ENCODE data around the gene BPI. TPM values are rescaled to one million over a fixed set of nuclear protein-coding genes. Genes with fewer than 3 reads are reported as not detected.
"Not testable (repeated sequence)": the region's sequence is repeated elsewhere in the genome, so short reads cannot be mapped to it uniquely, and the experiment has no call there.

BPI gene
- total and polyA plus RNA-seq, 9 donors = 0.40 to 2.7 (median 0.86) TPM

DNA sequence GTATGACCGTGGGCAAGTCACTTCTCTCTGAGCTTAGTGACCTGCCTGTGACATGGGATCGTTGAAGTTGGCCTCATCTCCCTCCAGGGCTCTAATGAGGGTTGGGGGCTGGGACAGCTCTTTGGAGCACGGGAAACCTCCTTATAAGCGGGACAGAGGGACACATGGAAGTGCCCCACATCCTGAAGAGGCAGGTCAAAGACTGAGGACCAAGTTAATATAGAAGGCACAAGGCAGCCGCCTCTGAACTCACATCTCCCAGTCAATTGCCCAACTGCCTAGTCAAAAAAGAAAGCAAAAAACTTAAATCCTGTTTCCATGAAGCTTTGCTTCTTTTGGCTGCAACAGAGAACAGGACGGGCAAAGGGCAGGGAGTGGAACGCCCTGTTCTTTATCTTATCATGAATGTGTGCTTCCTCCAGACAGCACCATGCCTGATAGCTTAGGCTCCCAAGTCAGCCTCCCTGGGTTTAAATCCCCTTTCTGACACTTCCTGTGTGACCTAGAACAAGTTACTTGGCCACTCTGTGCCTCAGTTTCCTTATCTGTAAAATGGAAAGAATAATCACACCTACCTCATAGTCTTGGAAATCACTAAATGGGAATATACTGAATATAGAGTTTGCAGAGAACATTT, 69.4 kb downstream of the BPI start:
- H3K4me1 ChIP-seq (ENCODE audit: control insufficient read depth, insufficient read depth, low read length) = no peaks in the 10 kb centered on the region
- WGBS (ENCODE audit: insufficient coverage) = 26% methylated on average over 5 of the region's 7 CpGs
- H3K27ac ChIP-seq (ENCODE audit: low read length) = no peak overlapping the region
- no peaks in the 10 kb centered on the region for H3K27me3 ChIP-seq (ENCODE audit: control insufficient read depth, insufficient read depth, low read length)
- DNase-seq = no peak
- H3K9me3 ChIP-seq (replicated peaks; ENCODE audit: control insufficient read depth, low read depth, low read length) = no peaks in the 10 kb centered on the region
- no peak overlapping the region for H3K4me3 ChIP-seq (ENCODE audit: low read length)
- H3K36me3 ChIP-seq (ENCODE audit: control insufficient read depth, insufficient read depth, low read length) = no peaks in the 10 kb centered on the region

GRCh38 chr20:38373898-38374297, 69.9 kb downstream of the BPI start:
- DNase-seq = no peak
- H3K4me3 ChIP-seq (ENCODE audit: low read length) = no peak overlapping the region
- no peaks in the 10 kb centered on the region for H3K36me3 ChIP-seq (ENCODE audit: control insufficient read depth, insufficient read depth, low read length)
- H3K4me1 ChIP-seq (ENCODE audit: control insufficient read depth, insufficient read depth, low read length) = no peaks in the 10 kb centered on the region
- no peaks in the 10 kb centered on the region for H3K27me3 ChIP-seq (ENCODE audit: control insufficient read depth, insufficient read depth, low read length)
- WGBS (ENCODE audit: insufficient coverage) = 56% methylated on average over 1 of the region's 5 CpGs
- H3K9me3 ChIP-seq (replicated peaks; ENCODE audit: control insufficient read depth, low read depth, low read length) = no peaks in the 10 kb centered on the region
- no peak overlapping the region for H3K27ac ChIP-seq (ENCODE audit: low read length)

- Histone ChIP-seq H3K27ac (ENCODE audit: low read length) (no peak overlapping the region), H3K9me3 (replicated peaks; ENCODE audit: control insufficient read depth, low read depth, low read length) (no peaks in the 10 kb centered on the region), H3K36me3 (ENCODE audit: control insufficient read depth, insufficient read depth, low read length) (no peaks in the 10 kb centered on the region), H3K27me3 (ENCODE audit: control insufficient read depth, insufficient read depth, low read length) (no peaks in the 10 kb centered on the region), H3K4me3 (ENCODE audit: low read length) (no peak overlapping the region), H3K4me1 (ENCODE audit: control insufficient read depth, insufficient read depth, low read length) (no peaks in the 10 kb centered on the region)
- DNase-seq = no peak
- 80% methylated on average over 4 of the region's 11 CpGs for WGBS (ENCODE audit: insufficient coverage)
Observed at GRCh38 chr20:38377039-38377685, 73.2 kb downstream of the BPI start.

DNA sequence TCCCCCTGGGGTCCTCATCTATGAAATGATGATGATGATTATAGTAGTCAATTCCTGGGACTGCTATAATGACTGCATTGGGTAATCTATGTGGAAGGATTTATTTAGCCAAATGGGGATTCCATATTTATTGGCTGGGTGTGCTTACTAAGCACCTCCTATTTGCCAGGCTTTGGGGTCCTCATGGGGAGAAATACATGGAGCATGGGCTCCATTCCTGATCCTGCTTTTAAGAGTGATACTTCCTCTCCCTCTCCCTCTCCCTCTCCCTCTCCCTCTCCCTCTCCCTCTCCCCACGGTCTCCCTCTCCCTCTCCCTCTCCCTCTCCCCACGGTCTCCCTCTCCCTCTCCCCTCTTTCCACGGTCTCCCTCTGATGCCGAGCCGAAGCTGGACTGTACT, 73.9 kb downstream of the BPI start:
- WGBS (ENCODE audit: insufficient coverage) = no CpG with 5 or more reads among the region's 5 CpGs
- not testable (repeated sequence) for DNase-seq; H3K9me3 ChIP-seq (replicated peaks; ENCODE audit: control insufficient read depth, low read depth, low read length); H3K4me3 ChIP-seq (ENCODE audit: low read length); H3K36me3 ChIP-seq (ENCODE audit: control insufficient read depth, insufficient read depth, low read length); H3K27ac ChIP-seq (ENCODE audit: low read length); H3K27me3 ChIP-seq (ENCODE audit: control insufficient read depth, insufficient read depth, low read length); H3K4me1 ChIP-seq (ENCODE audit: control insufficient read depth, insufficient read depth, low read length)

- 75% methylated on average over 1 of the region's 4 CpGs for WGBS (ENCODE audit: insufficient coverage)
- no peak for DNase-seq
- Histone ChIP-seq H3K4me1 (ENCODE audit: control insufficient read depth, insufficient read depth, low read length) (no peaks in the 10 kb centered on the region), H3K4me3 (ENCODE audit: low read length) (no peak overlapping the region), H3K9me3 (replicated peaks; ENCODE audit: control insufficient read depth, low read depth, low read length) (no peaks in the 10 kb centered on the region), H3K27ac (ENCODE audit: low read length) (no peak overlapping the region), H3K27me3 (ENCODE audit: control insufficient read depth, insufficient read depth, low read length) (no peaks in the 10 kb centered on the region), H3K36me3 (ENCODE audit: control insufficient read depth, insufficient read depth, low read length) (no peaks in the 10 kb centered on the region)
Observed at GRCh38 chr20:38383147-38383546, 79.2 kb downstream of the BPI start.

DNA sequence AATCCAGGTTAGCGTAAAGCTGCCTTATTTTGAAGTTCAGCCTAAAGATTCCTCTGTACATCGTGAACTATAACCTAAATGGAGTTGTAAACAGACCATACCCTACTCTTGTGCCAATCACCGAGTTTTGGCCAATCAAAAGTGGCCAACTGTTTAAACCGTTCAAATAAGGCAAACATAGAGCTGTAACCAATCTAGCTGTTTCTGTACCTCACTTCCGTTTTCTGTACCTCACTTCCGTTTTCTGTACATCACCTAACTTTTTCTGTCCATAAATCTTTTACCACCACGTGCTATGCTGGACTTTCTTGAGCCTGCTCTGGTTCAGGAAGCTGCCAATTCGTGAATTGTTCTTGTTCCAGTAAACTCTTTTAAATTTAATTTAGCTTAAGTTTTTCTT, 82.0 kb downstream of the BPI start:
- no peak overlapping the region for H3K4me3 ChIP-seq (ENCODE audit: low read length)
- no peaks in the 10 kb centered on the region for H3K27me3 ChIP-seq (ENCODE audit: control insufficient read depth, insufficient read depth, low read length)
- no peaks in the 10 kb centered on the region for H3K4me1 ChIP-seq (ENCODE audit: control insufficient read depth, insufficient read depth, low read length)
- H3K36me3 ChIP-seq (ENCODE audit: control insufficient read depth, insufficient read depth, low read length) = no peaks in the 10 kb centered on the region
- DNase-seq = no peak
- no peak overlapping the region for H3K27ac ChIP-seq (ENCODE audit: low read length)
- 88% methylated on average over 6 of the region's 8 CpGs for WGBS (ENCODE audit: insufficient coverage)
- H3K9me3 ChIP-seq (replicated peaks; ENCODE audit: control insufficient read depth, low read depth, low read length) = no peaks in the 10 kb centered on the region

GRCh38 chr20:38386851-38387250, 82.9 kb downstream of the BPI start:
- no peak overlapping the region for H3K4me3 ChIP-seq (ENCODE audit: low read length)
- no peaks in the 10 kb centered on the region for H3K27me3 ChIP-seq (ENCODE audit: control insufficient read depth, insufficient read depth, low read length)
- H3K36me3 ChIP-seq (ENCODE audit: control insufficient read depth, insufficient read depth, low read length) = no peaks in the 10 kb centered on the region
- no peaks in the 10 kb centered on the region for H3K9me3 ChIP-seq (replicated peaks; ENCODE audit: control insufficient read depth, low read depth, low read length)
- no peaks in the 10 kb centered on the region for H3K4me1 ChIP-seq (ENCODE audit: control insufficient read depth, insufficient read depth, low read length)
- WGBS (ENCODE audit: insufficient coverage) = no CpG with 5 or more reads among the region's 2 CpGs
- H3K27ac ChIP-seq (ENCODE audit: low read length) = no peak overlapping the region
- DNase-seq = no peak

Other genes starting within 250 kb of the BPI start
- gene TGM2, start 138.9 kb upstream of the BPI start, total RNA-seq = 10.1 TPM
- gene TGM2, start 138.9 kb upstream of the BPI start, polyA plus RNA-seq (ENCODE audit: insufficient read depth in 1 of 8, insufficient read length in 8 of 8, low replicate concordance in 1 of 8) = 10 to 100 TPM; 10.9 to 40.9 (median 14.7) TPM
- gene KIAA1755, start 43.4 kb upstream of the BPI start, total RNA-seq = 8.7 TPM
- gene KIAA1755, start 43.4 kb upstream of the BPI start, polyA plus RNA-seq (ENCODE audit: insufficient read depth in 1 of 8, insufficient read length in 8 of 8, low replicate concordance in 1 of 8) = 10 to 100 TPM in 4 of 8 donors, 1 to 10 TPM in 4; 5.0 to 19.6 (median 10.4) TPM
- gene LBP, start 42.3 kb downstream of the BPI start, total RNA-seq = not detected
- gene LBP, start 42.3 kb downstream of the BPI start, polyA plus RNA-seq (ENCODE audit: insufficient read depth in 1 of 8, insufficient read length in 8 of 8, low replicate concordance in 1 of 8) = under 1 TPM in 1 of 8 donors, not detected in 7; 0.08 TPM
- 11.4 TPM for gene SNHG17, start 131.2 kb downstream of the BPI start, total RNA-seq
- gene SNHG17, start 131.2 kb downstream of the BPI start, polyA plus RNA-seq (ENCODE audit: insufficient read depth in 1 of 8, insufficient read length in 8 of 8, low replicate concordance in 1 of 8) = 10 to 100 TPM; 18.0 to 35.0 (median 22.7) TPM
- gene RALGAPB, start 168.7 kb downstream of the BPI start, total RNA-seq = 16.4 TPM
- gene RALGAPB, start 168.7 kb downstream of the BPI start, polyA plus RNA-seq (ENCODE audit: insufficient read depth in 1 of 8, insufficient read length in 8 of 8, low replicate concordance in 1 of 8) = 10 to 100 TPM; 16.9 to 23.6 (median 18.2) TPM

Measured in muscle of leg (tissue), 11 donors.